Trophoblast cell (in vitro differentiated cells and primary cell): ENCODE measurements around the gene TBC1D22A.

ENCODE experiments used
- DNase-seq, 2 donors: peaks; one replicate each; pipeline ENCODE4 v3.0.0-alpha.2; 2016
- H2AFZ ChIP-seq: 2 replicates; pipeline ENCODE4 v1.6.1; 2013; ENCODE audit warnings: low read length, moderate library complexity, mild to moderate bottlenecking; ENCODE audit not compliant: insufficient read depth, poor library complexity
- H2AK5ac ChIP-seq: 2 replicates; pipeline ENCODE4 v1.6.1; 2013; ENCODE audit warnings: mild to moderate bottlenecking, low read length
- H2BK120ac ChIP-seq: 2 replicates; pipeline ENCODE4 v1.6.1; 2013; ENCODE audit warnings: low read length, mild to moderate bottlenecking, moderate library complexity; ENCODE audit not compliant: insufficient read depth, poor library complexity
- H2BK12ac ChIP-seq: 2 replicates; pipeline ENCODE4 v1.6.1; 2013; ENCODE audit warnings: mild to moderate bottlenecking, low read length, moderate library complexity
- H2BK5ac ChIP-seq: 2 replicates; pipeline ENCODE4 v1.6.1; 2013; ENCODE audit warnings: low read length, low read depth, moderate library complexity, mild to moderate bottlenecking; ENCODE audit not compliant: poor library complexity
- H3K14ac ChIP-seq: 2 replicates; pipeline ENCODE4 v1.6.1; 2013; ENCODE audit warnings: mild to moderate bottlenecking, low read length
- H3K18ac ChIP-seq: 2 replicates; pipeline ENCODE4 v1.6.1; 2013; ENCODE audit warnings: mild to moderate bottlenecking, low read length
- H3K23ac ChIP-seq: 2 replicates; pipeline ENCODE4 v1.6.1; 2013; ENCODE audit warnings: low read length
- H3K27ac ChIP-seq: 2 replicates; pipeline ENCODE4 v1.5.1; 2013; ENCODE audit warnings: low read depth, mild to moderate bottlenecking, inconsistent platforms, low read length, moderate library complexity
- H3K27me3 ChIP-seq: 2 replicates; pipeline ENCODE4 v1.6.1; 2013; ENCODE audit warnings: inconsistent platforms, mild to moderate bottlenecking, low read length, moderate library complexity; ENCODE audit not compliant: insufficient read depth
- H3K36me3 ChIP-seq, 2 experiments: 1 replicate in 1 of 2; 2 replicates in 1 of 2; pipeline ENCODE4 v1.6.1; 2013; ENCODE audit warnings: low read length in 2 of 2, mild to moderate bottlenecking in 2 of 2, moderate library complexity in 1 of 2; ENCODE audit not compliant: insufficient read depth in 2 of 2, control insufficient read depth in 1 of 2
- H3K4ac ChIP-seq: 2 replicates; pipeline ENCODE4 v1.6.1; 2013; ENCODE audit warnings: low read depth, mild to moderate bottlenecking, low read length, moderate library complexity
- H3K4me1 ChIP-seq, 2 experiments: 1 replicate in 1 of 2; 2 replicates in 1 of 2; pipeline ENCODE4 v1.6.1; 2013; ENCODE audit warnings: low read length in 2 of 2, mild to moderate bottlenecking in 2 of 2, moderate library complexity in 1 of 2; ENCODE audit not compliant: insufficient read depth in 2 of 2, control insufficient read depth in 1 of 2
- H3K4me2 ChIP-seq: 2 replicates; pipeline ENCODE4 v1.6.1; 2013; ENCODE audit warnings: inconsistent platforms, mild to moderate bottlenecking, low read length, moderate library complexity
- H3K4me3 ChIP-seq: 2 replicates; pipeline ENCODE4 v1.5.1; 2013; ENCODE audit warnings: mild to moderate bottlenecking, low read depth, low read length, inconsistent platforms
- H3K79me1 ChIP-seq: one replicate; pipeline ENCODE4 v1.6.1; 2013; ENCODE audit warnings: low read length
- H3K79me2 ChIP-seq: 2 replicates; pipeline ENCODE4 v1.6.1; 2013; ENCODE audit warnings: low read length, mild to moderate bottlenecking; ENCODE audit not compliant: control insufficient read depth, insufficient read depth, poor library complexity
- H3K9ac ChIP-seq: 2 replicates; pipeline ENCODE4 v1.6.1; 2013; ENCODE audit warnings: mild to moderate bottlenecking, low read length
- H3K9me3 ChIP-seq: 2 replicates; pipeline ENCODE4 v1.6.1; 2013; ENCODE audit warnings: low read depth, mild to moderate bottlenecking, control low read depth, inconsistent platforms, low read length; ENCODE audit not compliant: insufficient read depth
- H4K12ac ChIP-seq: 2 replicates; pipeline ENCODE4 v1.6.1; 2013; ENCODE audit warnings: low read depth, mild to moderate bottlenecking, low read length, moderate library complexity
- H4K8ac ChIP-seq: 2 replicates; pipeline ENCODE4 v1.6.1; 2013; ENCODE audit warnings: low read depth, mild to moderate bottlenecking, low read length, moderate library complexity
- H4K91ac ChIP-seq: one replicate; pipeline ENCODE4 v1.6.1; 2013; ENCODE audit warnings: low read depth, mild to moderate bottlenecking, low read length, moderate library complexity
- WGBS: extraction: QIAGEN DNeasy Blood & Tissue Kit; methylation state at CpG from one replicate; pipeline ENCODE4 v1.1.7; 2013; ENCODE audit warnings: missing lambda C conversion rate; ENCODE audit not compliant: insufficient read length, insufficient coverage; ENCODE audit errors: extremely low coverage; 5-methylcytosine and 5-hydroxymethylcytosine counted together

The TBC1D22A gene

DNA sequence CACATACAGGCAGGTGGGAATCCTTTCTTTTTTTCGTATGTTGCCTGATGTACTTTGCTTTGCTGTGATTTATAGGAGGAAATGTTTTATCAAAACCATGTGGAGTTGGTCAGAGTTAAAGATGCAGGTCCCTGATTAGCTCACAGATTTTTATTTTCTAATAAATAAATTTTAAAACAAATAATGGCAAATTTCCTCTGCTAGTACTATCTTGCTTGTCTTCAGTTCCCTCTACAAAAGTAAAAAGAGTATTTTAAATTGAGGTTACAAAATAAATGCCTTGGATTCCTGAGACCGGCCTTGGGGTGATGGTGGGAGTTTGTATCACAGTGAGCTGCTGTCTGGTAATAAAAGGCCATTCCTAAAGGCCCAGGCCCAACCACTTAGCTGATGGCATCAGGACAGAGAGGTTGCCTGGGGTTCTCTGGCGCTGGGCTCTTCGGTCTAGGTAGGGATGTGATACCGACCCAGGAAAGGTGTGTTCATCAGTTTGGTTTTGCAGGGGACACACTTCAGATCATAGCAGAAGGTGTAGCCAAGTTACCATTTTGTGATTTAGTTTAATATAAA, 129.0 kb downstream of the TBC1D22A start:
- no peak overlapping the region for H4K12ac ChIP-seq

DNA sequence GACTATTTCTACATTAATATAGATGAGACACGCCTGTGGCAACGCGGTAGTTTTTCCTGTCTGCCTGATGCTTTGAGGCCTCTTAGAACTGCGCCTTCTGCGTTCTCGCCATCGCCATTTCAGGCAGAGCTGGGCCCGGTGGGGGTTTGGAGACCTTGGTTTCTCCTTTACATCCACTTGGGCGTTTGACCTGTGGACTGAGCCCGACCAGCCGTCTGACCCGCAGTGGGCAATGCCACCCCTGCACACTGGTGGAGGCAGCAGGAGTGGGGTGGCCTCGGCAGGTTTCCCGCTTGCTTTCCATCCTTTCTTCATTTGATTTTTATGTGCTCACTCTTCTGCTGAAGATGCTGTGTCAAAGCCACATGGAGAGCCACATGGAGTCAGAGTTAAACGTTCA, 130.4 kb downstream of the TBC1D22A start:
- Histone ChIP-seq H3K9me3 (peaks cover 4% of the 10 kb centered on the region), H2AFZ (no peak overlapping the region), H3K4me3 (no peak overlapping the region), H3K4me1 (no peaks in the 10 kb centered on the region), H3K9ac (no peak overlapping the region), H3K79me1 (no peaks in the 10 kb centered on the region), H3K36me3 (peaks cover 2 to 12% of the 10 kb centered on the region in 2 experiments), H4K12ac (no peak overlapping the region), H2BK120ac (no peak overlapping the region), H3K27me3 (no peaks in the 10 kb centered on the region), H3K27ac (no peak overlapping the region), H2BK12ac (no peak overlapping the region), H3K4ac (no peak overlapping the region), H2BK5ac (no peak overlapping the region), H2AK5ac (no peak overlapping the region), H4K8ac (no peak overlapping the region), H4K91ac (no peak overlapping the region), H3K18ac (no peak overlapping the region), H3K23ac (no peak overlapping the region), H3K79me2 (no peaks in the 10 kb centered on the region), H3K4me2 (no peak overlapping the region), H3K14ac (no peak overlapping the region)
- DNase-seq = no peak
- no CpG with 5 or more reads among the region's 15 CpGs for WGBS

More for the DNA sequence above, 129.0 kb downstream of the TBC1D22A start:
- Histone ChIP-seq H3K27me3 (no peaks in the 10 kb centered on the region), H2AFZ (no peak overlapping the region), H3K14ac (no peak overlapping the region), H3K4me1 (no peaks in the 10 kb centered on the region), H3K4me3 (no peak overlapping the region), H3K18ac (no peak overlapping the region), H3K9ac (no peak overlapping the region), H3K23ac (no peak overlapping the region), H4K8ac (no peak overlapping the region), H3K36me3 (peaks cover 2 to 12% of the 10 kb centered on the region in 2 experiments), H3K4ac (no peak overlapping the region), H2AK5ac (no peak overlapping the region), H2BK5ac (no peak overlapping the region), H2BK12ac (no peak overlapping the region), H3K27ac (no peak overlapping the region), H3K9me3 (peaks cover 4% of the 10 kb centered on the region), H2BK120ac (no peak overlapping the region), H3K4me2 (no peak overlapping the region), H4K91ac (no peak overlapping the region), H3K79me2 (no peaks in the 10 kb centered on the region), H3K79me1 (no peaks in the 10 kb centered on the region)
- no peak for DNase-seq
- WGBS = no CpG with 5 or more reads among the region's 5 CpGs

DNA sequence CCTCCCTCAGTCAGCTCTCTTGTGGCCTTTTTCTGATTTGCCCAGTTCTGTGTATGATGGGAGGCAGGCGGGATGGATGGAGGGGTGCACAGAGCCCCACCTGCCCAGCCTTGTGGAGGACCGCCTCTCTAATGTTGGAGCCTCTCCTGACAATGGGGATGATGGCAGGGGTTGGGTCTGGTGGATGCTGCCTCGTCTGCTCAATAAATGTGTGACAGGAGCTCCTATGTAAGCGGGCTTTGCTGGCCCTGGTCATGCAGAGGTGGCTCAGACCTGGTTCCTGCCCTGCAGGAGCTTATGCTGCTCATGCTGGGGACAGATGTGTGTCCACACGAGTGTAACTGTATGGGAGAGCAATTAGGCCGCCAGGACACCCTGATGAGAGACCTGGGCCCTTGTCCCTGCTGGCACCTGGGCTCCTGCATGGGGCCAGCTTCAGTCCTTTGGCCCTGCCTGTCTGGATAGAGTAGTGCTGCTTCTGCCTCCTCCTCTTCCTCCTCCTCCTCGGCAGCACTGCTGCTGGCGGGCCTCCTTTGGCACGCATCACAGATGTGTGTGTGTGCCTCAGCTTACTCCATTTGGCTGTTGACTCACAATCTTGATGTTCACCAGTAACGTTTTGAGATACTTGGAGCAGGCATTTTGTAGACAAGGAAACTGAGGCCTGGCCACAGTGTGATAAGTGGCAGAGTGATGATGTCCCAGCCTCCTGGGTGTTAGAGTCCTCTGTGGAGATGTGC, 131.0 kb downstream of the TBC1D22A start:
- no peak overlapping the region for H4K8ac ChIP-seq
- no peaks in the 10 kb centered on the region for H3K4me1 ChIP-seq
- no peak overlapping the region for H4K12ac ChIP-seq
- no peaks in the 10 kb centered on the region for H3K27me3 ChIP-seq
- no peak overlapping the region for H4K91ac ChIP-seq
- no peak for DNase-seq
- H3K4me2 ChIP-seq = no peak overlapping the region
- H2AK5ac ChIP-seq = no peak overlapping the region
- no peak overlapping the region for H3K27ac ChIP-seq
- WGBS = no CpG with 5 or more reads among the region's 10 CpGs
- no peak overlapping the region for H2BK12ac ChIP-seq
- H3K79me1 ChIP-seq = no peaks in the 10 kb centered on the region
- no peak overlapping the region for H3K23ac ChIP-seq
- peaks cover 2% of the 10 kb centered on the region for H3K9me3 ChIP-seq
- H3K4me3 ChIP-seq = no peak overlapping the region
- H3K4ac ChIP-seq = no peak overlapping the region
- no peak overlapping the region for H3K9ac ChIP-seq
- peaks cover 2 to 12% of the 10 kb centered on the region in 2 experiments for H3K36me3 ChIP-seq
- no peak overlapping the region for H3K14ac ChIP-seq
- no peak overlapping the region for H3K18ac ChIP-seq
- no peaks in the 10 kb centered on the region for H3K79me2 ChIP-seq
- H2BK5ac ChIP-seq = no peak overlapping the region
- H2AFZ ChIP-seq = no peak overlapping the region
- H2BK120ac ChIP-seq = no peak overlapping the region

DNA sequence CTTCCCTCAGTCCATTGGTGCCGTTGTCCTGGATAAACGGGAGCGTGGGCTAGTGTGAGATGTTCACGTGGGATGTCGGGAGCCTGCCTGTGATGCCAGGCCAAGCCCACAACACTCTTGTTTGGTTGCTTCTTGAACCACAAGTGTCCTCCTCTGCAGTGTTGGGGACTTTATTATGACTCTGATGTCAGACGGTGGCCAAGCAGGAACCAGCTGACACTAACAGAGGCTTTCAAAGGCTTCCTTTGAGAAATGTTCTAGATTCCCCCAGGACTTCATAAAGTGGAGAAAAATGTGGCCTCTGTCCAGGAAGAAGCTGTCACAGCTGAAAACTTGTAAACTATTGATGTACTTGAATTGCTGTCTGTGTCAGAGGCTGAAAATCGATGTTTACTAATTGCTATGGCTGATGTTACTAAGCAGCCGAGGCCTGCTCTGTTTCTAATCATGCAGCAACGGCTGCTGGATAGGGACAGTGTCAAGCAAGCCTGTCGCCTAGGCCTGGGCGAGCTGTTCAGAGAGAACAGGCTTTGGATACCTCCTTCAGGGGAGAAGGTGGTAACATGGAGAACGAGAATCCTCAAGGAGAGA, 131.7 kb downstream of the TBC1D22A start:
- H4K12ac ChIP-seq = no peak overlapping the region
- H3K4me1 ChIP-seq = no peaks in the 10 kb centered on the region
- H3K27ac ChIP-seq = no peak overlapping the region
- no peaks in the 10 kb centered on the region for H3K27me3 ChIP-seq
- no peak overlapping the region for H2BK120ac ChIP-seq
- no peak overlapping the region for H3K14ac ChIP-seq
- H3K79me2 ChIP-seq = no peaks in the 10 kb centered on the region
- no peak overlapping the region for H4K8ac ChIP-seq
- H3K79me1 ChIP-seq = no peaks in the 10 kb centered on the region
- H3K9me3 ChIP-seq = peaks cover 2% of the 10 kb centered on the region
- H3K36me3 ChIP-seq = peaks cover 2 to 12% of the 10 kb centered on the region in 2 experiments
- no peak overlapping the region for H2BK12ac ChIP-seq
- H2BK5ac ChIP-seq = no peak overlapping the region
- no peak overlapping the region for H2AK5ac ChIP-seq
- WGBS = no CpG with 5 or more reads among the region's 12 CpGs
- no peak overlapping the region for H3K4ac ChIP-seq
- no peak overlapping the region for H3K4me2 ChIP-seq
- no peak for DNase-seq
- H3K23ac ChIP-seq = no peak overlapping the region
- no peak overlapping the region for H3K4me3 ChIP-seq
- H4K91ac ChIP-seq = no peak overlapping the region
- H3K9ac ChIP-seq = no peak overlapping the region
- no peak overlapping the region for H2AFZ ChIP-seq
- H3K18ac ChIP-seq = no peak overlapping the region
